H1 (cell line): Measurements from ENCODE around the gene SLC3A2. TPM values are rescaled to one million over a fixed set of nuclear protein-coding genes. Genes with fewer than 3 reads are reported as not detected.
A peak's percentile ranks its signal among the peaks of the same experiment; 100 is the strongest.

Experiments used
- CTCF ChIA-PET: fragments of 300-600 bp; sonication (Branson Sonifier 250); formaldehyde crosslinking; loops from one replicate; lab custom pipeline; 2021; ENCODE audit not compliant: partially characterized antibody; lab: Charles Lee
- POLR2A ChIA-PET: fragments of 300-600 bp; sonication (Branson Sonifier 250); formaldehyde crosslinking; loops from one replicate; lab custom pipeline; 2021; ENCODE audit warnings: inconsistent platforms; ENCODE audit not compliant: partially characterized antibody; lab: Charles Lee
- DNase-seq, 2 experiments: peaks; one replicate each; pipeline versions ENCODE4 v3.0.0 to v3.0.0-alpha.2; 2010 to 2022; ENCODE audit warnings: low spot score in 2 of 2, low read depth in 1 of 2, mixed read lengths in 1 of 2
- FAIRE-seq: peaks from 2 replicates; lab custom pipeline; 2011; peaks lifted over from hg19 to GRCh38; lab: Jason Lieb, UNC
- H2AFZ ChIP-seq: 2 replicates; pipeline ENCODE4 v1.8.1; 2012; ENCODE audit warnings: low read length, inconsistent platforms
- H2AK5ac ChIP-seq: 2 replicates; pipeline ENCODE4 v1.6.1; 2013; ENCODE audit warnings: low read depth, low read length
- H2BK120ac ChIP-seq: replicated peaks from 2 replicates; pipeline ENCODE3; 2013; ENCODE audit warnings: low read depth, low read length, inconsistent platforms
- H2BK12ac ChIP-seq: 2 replicates; pipeline ENCODE4 v1.6.1; 2013; ENCODE audit warnings: low read depth, low read length
- H2BK15ac ChIP-seq: 2 replicates; pipeline ENCODE4 v1.6.1; 2013; ENCODE audit warnings: low read length
- H2BK20ac ChIP-seq: 2 replicates; pipeline ENCODE4 v1.6.1; 2013; ENCODE audit warnings: low read length
- H2BK5ac ChIP-seq: 2 replicates; pipeline ENCODE4 v1.6.1; 2013; ENCODE audit warnings: low read depth, low read length
- H3K14ac ChIP-seq: 2 replicates; pipeline ENCODE4 v1.6.1; 2013; ENCODE audit warnings: inconsistent platforms; ENCODE audit not compliant: insufficient read length
- H3K18ac ChIP-seq: 2 replicates; pipeline ENCODE4 v1.6.1; 2013; ENCODE audit warnings: low read length; ENCODE audit errors: extremely low read depth
- H3K23ac ChIP-seq: 2 replicates; pipeline ENCODE4 v1.6.1; 2013; ENCODE audit warnings: inconsistent platforms; ENCODE audit not compliant: insufficient read length
- H3K23me2 ChIP-seq: 2 replicates; pipeline ENCODE4 v1.6.1; 2013; ENCODE audit warnings: low read depth, low read length
- H3K27ac ChIP-seq: 2 replicates; pipeline ENCODE4 v1.6.1; 2011; ENCODE audit warnings: low read depth, low read length, inconsistent platforms
- H3K27me3 ChIP-seq, 4 experiments: replicated peaks in 1 of 4; 1 replicate in 1 of 4; 2 replicates in 3 of 4; pipeline versions ENCODE4 v1.6.1 to v1.8.1; 2011 to 2013; ENCODE audit warnings: low read length in 3 of 4, mild to moderate bottlenecking in 3 of 4, inconsistent platforms in 2 of 4, mixed read lengths in 2 of 4, moderate library complexity in 1 of 4; ENCODE audit not compliant: control insufficient read depth in 3 of 4, insufficient read depth in 3 of 4; ENCODE audit errors: extremely low read depth in 1 of 4
- H3K36me3 ChIP-seq, 4 experiments: 2 replicates each; pipeline versions ENCODE4 v1.6.1 to v1.8.1; 2011 to 2013; ENCODE audit warnings: mild to moderate bottlenecking in 4 of 4, low read length in 3 of 4, moderate library complexity in 2 of 4, control low read depth in 1 of 4, inconsistent platforms in 1 of 4; ENCODE audit not compliant: insufficient read depth in 4 of 4, control insufficient read depth in 2 of 4
- H3K4ac ChIP-seq: replicated peaks from 2 replicates; pipeline ENCODE3; 2013; ENCODE audit warnings: low read length, low read depth, mixed read lengths, inconsistent platforms; ENCODE audit not compliant: insufficient read length
- H3K4me1 ChIP-seq, 4 experiments: replicated peaks in 1 of 4; 1 replicate in 1 of 4; 2 replicates in 3 of 4; pipeline versions ENCODE4 v1.6.1 to v1.8.1; 2011 to 2013; ENCODE audit warnings: low read length in 3 of 4, inconsistent platforms in 2 of 4, mixed read lengths in 1 of 4; ENCODE audit not compliant: insufficient read depth in 4 of 4, control insufficient read depth in 3 of 4
- H3K4me2 ChIP-seq, 2 experiments: 2 replicates each; pipeline versions ENCODE4 v1.6.1 to v1.8.1; 2011 to 2013; ENCODE audit warnings: low read depth in 2 of 2, low read length in 2 of 2, control low read depth in 1 of 2, inconsistent platforms in 1 of 2, mild to moderate bottlenecking in 1 of 2; ENCODE audit not compliant: insufficient read depth in 1 of 2
- H3K4me3 ChIP-seq, 4 experiments: fragments of 200-600, 300-600 bp in 1 of 4; sonication (generic), shearing (Covaris generic), sonication (Bioruptor Twin) in 1 of 4; 2 replicates each; pipeline versions ENCODE4 v1.5.1 to v1.8.1; 2011 to 2016; ENCODE audit warnings: low read length in 4 of 4, low read depth in 3 of 4, control low read depth in 2 of 4, inconsistent platforms in 2 of 4, mild to moderate bottlenecking in 2 of 4, mixed read lengths in 1 of 4, moderate library complexity in 1 of 4; ENCODE audit not compliant: insufficient read depth in 2 of 4; ENCODE audit errors: extremely low read depth in 1 of 4
- H3K56ac ChIP-seq: replicated peaks from 2 replicates; pipeline ENCODE3; 2013; ENCODE audit warnings: low read depth, mild to moderate bottlenecking, mixed read lengths, low read length, inconsistent platforms; ENCODE audit not compliant: insufficient read length
- H3K79me1 ChIP-seq: 2 replicates; pipeline ENCODE4 v1.6.1; 2013; ENCODE audit warnings: low read depth, low read length, control low read depth
- H3K79me2 ChIP-seq, 2 experiments: 2 replicates each; pipeline versions ENCODE4 v1.6.1 to v1.8.1; 2012 to 2013; ENCODE audit warnings: low read length in 2 of 2, mild to moderate bottlenecking in 2 of 2, inconsistent platforms in 1 of 2; ENCODE audit not compliant: insufficient read depth in 2 of 2, control insufficient read depth in 1 of 2
- H3K9ac ChIP-seq, 4 experiments: replicated peaks in 1 of 4; 1 replicate in 1 of 4; 2 replicates in 3 of 4; pipeline versions ENCODE4 v1.6.1 to v1.8.1; 2011 to 2013; ENCODE audit warnings: low read depth in 3 of 4, low read length in 3 of 4, control low read depth in 2 of 4, mild to moderate bottlenecking in 2 of 4, moderate library complexity in 2 of 4, inconsistent platforms in 1 of 4; ENCODE audit errors: extremely low read depth in 1 of 4
- H3K9me3 ChIP-seq, 2 experiments: 2 replicates each; pipeline versions ENCODE4 v1.6.1 to v1.8.1; 2012 to 2013; ENCODE audit warnings: mild to moderate bottlenecking in 2 of 2, moderate library complexity in 2 of 2, control low read depth in 1 of 2, inconsistent platforms in 1 of 2, low read depth in 1 of 2, low read length in 1 of 2, mixed read lengths in 1 of 2; ENCODE audit not compliant: insufficient read depth in 2 of 2
- H4K20me1 ChIP-seq, 2 experiments: replicated peaks in 1 of 2; 2 replicates each; pipeline versions ENCODE3 to v1.8.1; 2011 to 2013; ENCODE audit warnings: inconsistent platforms in 2 of 2, low read length in 2 of 2, mild to moderate bottlenecking in 1 of 2; ENCODE audit not compliant: insufficient read depth in 2 of 2, control insufficient read depth in 1 of 2
- H4K5ac ChIP-seq: 2 replicates; pipeline ENCODE4 v1.6.1; 2013; ENCODE audit warnings: low read length, low read depth, mixed read lengths, inconsistent platforms; ENCODE audit not compliant: insufficient read length
- H4K8ac ChIP-seq: 2 replicates; pipeline ENCODE4 v1.8.0; 2013; ENCODE audit warnings: mild to moderate bottlenecking, moderate library complexity, low read length, inconsistent platforms; ENCODE audit not compliant: insufficient read depth; ENCODE audit errors: extremely low read depth
- H4K91ac ChIP-seq: replicated peaks from 2 replicates; pipeline ENCODE3; 2013; ENCODE audit warnings: low read length, mixed read lengths, inconsistent platforms; ENCODE audit not compliant: insufficient read length
- ASH2L ChIP-seq: fragments of 200-600, 300-600 bp; sonication (generic); IDR thresholded peaks from one replicate; pipeline ENCODE4 v1.7.1; 2017; ENCODE audit warnings: low read length
- ATF2 ChIP-seq: IDR thresholded peaks from 2 replicates; pipeline ENCODE4 v1.6.1; 2012; ENCODE audit warnings: low read length, inconsistent platforms
- CTCF ChIP-seq, 3 experiments: IDR thresholded peaks; 1 replicate in 2 of 3; 2 replicates in 1 of 3; pipeline versions ENCODE4 v1.5.1 to v1.6.1; 2011; ENCODE audit warnings: low read length in 3 of 3, mild to moderate bottlenecking in 3 of 3, inconsistent platforms in 2 of 3, low read depth in 1 of 3, moderate library complexity in 1 of 3; ENCODE audit not compliant: insufficient read depth in 1 of 3; ENCODE audit errors: control extremely low read depth in 1 of 3
- EGR1 ChIP-seq: IDR thresholded peaks from 2 replicates; pipeline ENCODE4 v1.6.1; 2011; ENCODE audit warnings: low read depth, low read length, borderline replicate concordance
- POU5F1 ChIP-seq: IDR thresholded peaks from 2 replicates; pipeline ENCODE4 v1.6.1; 2011; ENCODE audit warnings: low read depth, mild to moderate bottlenecking, low read length, moderate library complexity
- TEAD4 ChIP-seq: IDR thresholded peaks from 2 replicates; pipeline ENCODE4 v1.6.1; 2012; ENCODE audit warnings: low read depth, low read length, inconsistent platforms, mixed read lengths
- WGBS, 2 experiments: shearing (Covaris generic) in 1 of 2; methylation state at CpG; one replicate each; pipeline versions ENCODE4 v1.1.6 to v1.1.7; 2013 to 2015; ENCODE audit warnings: low lambda C conversion rate in 2 of 2, mixed read lengths in 2 of 2, inconsistent platforms in 1 of 2, low coverage in 1 of 2, missing lambda C conversion rate in 1 of 2; ENCODE audit not compliant: insufficient replicate concordance in 2 of 2, insufficient coverage in 1 of 2, insufficient read length in 1 of 2; ENCODE audit errors: extremely low coverage in 1 of 2, missing lambda C conversion rate in 1 of 2; 5-methylcytosine and 5-hydroxymethylcytosine counted together
- polyA plus RNA-seq, 7 experiments: library from polyadenylated mRNA; depleted of rRNA in 3 of 7; stranded (reverse) in 5 of 7; unstranded in 2 of 7; fragments of >200 nt in 5 of 7; fragments of 200-250 nt in 2 of 7; gene quantifications; 1 replicate in 5 of 7; 2 replicates in 1 of 7; 4 replicates in 1 of 7; pipeline versions ENCODE4 v1.2.1 to v1.2.3, GENCODE V29; 2011 to 2013; ENCODE audit warnings: missing spikeins in 2 of 7, mixed read lengths in 2 of 7
- total RNA-seq: library from RNA; stranded (reverse); fragmentation: NEBNext Ultra II Directional; extraction: Animal tissue kit (Norgen Biotek cat#: 25700); gene quantifications from 2 replicates; pipeline ENCODE4 v1.2.1, GENCODE V29; 2021

The SLC3A2 gene
- total and polyA plus RNA-seq, 2 of the 8 experiments (the other 6 are each of a cell fraction or from before 2014, with no cell fraction given): 410 to 435 TPM

- ChIA-PET CTCF (interaction anchor here (0.6 to 3.6 kb wide), 5 partner anchors 9 to 360 kb away, joined by 3 to 9 read pairs (median 5); partner anchors contain the start of gene TMEM179B), POLR2A (interaction anchor here (0.6 to 20.0 kb wide), 33 partner anchors 8 to 1940 kb away, joined by 3 to 2104 read pairs (median 5); partner anchors contain the start of genes BSCL2, C11orf98, CSKMT and GNG3)
- 33% methylated on average over 14 of the region's 15 CpGs; no CpG with 5 or more reads in 1 of the 2 experiments for WGBS, 2 experiments
- H3K4me1 ChIP-seq: peaks cover 2 to 6% (median 4%) of the 10 kb centered on the region in 4 experiments; a peak in 4 of 7 replicates
- H2AK5ac ChIP-seq: no peak overlapping the region
- H3K36me3 ChIP-seq: peaks cover 32 to 40% (median 37%) of the 10 kb centered on the region in 4 experiments
- no peak overlapping the region; a peak in 1 of 4 replicates for H3K4me2 ChIP-seq
- H3K23me2 ChIP-seq: peaks cover 9% of the 10 kb centered on the region; the same call in 1 of the 2 replicates
- H2BK20ac ChIP-seq: no peak overlapping the region
- H3K9me3 ChIP-seq: no peaks in the 10 kb centered on the region
- H2AFZ ChIP-seq: no peak overlapping the region
- H2BK5ac ChIP-seq: no peak overlapping the region
- FAIRE-seq (no peak), DNase-seq (no peak)
- no peak overlapping the region for H3K23ac ChIP-seq
- H3K27me3 ChIP-seq: no peaks in the 10 kb centered on the region
- no peak overlapping the region for H4K8ac ChIP-seq
- no peak overlapping the region for H3K14ac ChIP-seq
- H2BK15ac ChIP-seq: no peak overlapping the region
- H3K79me2 ChIP-seq: peaks cover 26 to 37% of the 10 kb centered on the region in 2 experiments
- no peak overlapping the region for H4K5ac ChIP-seq
- no peak overlapping the region for H3K27ac ChIP-seq
- peaks cover 4 to 28% of the 10 kb centered on the region in 2 experiments for H4K20me1 ChIP-seq
- no peak overlapping the region for H3K18ac ChIP-seq
- no peak overlapping the region for H2BK12ac ChIP-seq
- peaks cover 4% of the 10 kb centered on the region; the same call in 1 of the 2 replicates for H3K79me1 ChIP-seq
- H4K91ac ChIP-seq: no peak overlapping the region
- H3K56ac ChIP-seq: no peak overlapping the region
- H3K4me3 ChIP-seq: peak overlapping the region in 1 of 4 experiments; percentile 94; a peak in 1 of 8 replicates
- 0 out of 7 replicates have a peak overlapping the region, but pooled peaks of 2 of the 4 experiments have one; percentile 5 for H3K9ac ChIP-seq
- H3K4ac ChIP-seq: no peak overlapping the region
- H2BK120ac ChIP-seq: no peak overlapping the region
- TF ChIP-seq EGR1: no peak
- TF ChIP-seq ATF2: peak; percentile 69; the same call in 1 of the 2 replicates
- TF ChIP-seq TEAD4: peak; percentile 72; the same call in 1 of the 2 replicates
- peak; percentile 29 for TF ChIP-seq ASH2L
- TF ChIP-seq POU5F1: no peak
- TF ChIP-seq CTCF (IDR thresholded peaks at IDR 0.05; ENCODE audit: control extremely low read depth in 1 of 3, insufficient read depth in 1 of 3, low read depth in 1 of 3, low read length in 3 of 3): no peak; a peak in 1 of 4 replicates
These were observed 29.5 kb upstream of the SLC3A2 start for GRCh38 chr11:62850911-62851806.
